Transverse colon (tissue), 4 donors: ENCODE results near the gene FAM111A. TPM values are rescaled to one million over a fixed set of nuclear protein-coding genes. Genes with fewer than 3 reads are reported as not detected.

Experiments
- DNase-seq: peaks from one replicate; pipeline ENCODE4 v3.0.0-alpha.2; 2019
- H3K27ac ChIP-seq, 4 donors: fragments of 200-600 bp; sonication (generic); 2 replicates each; pipeline ENCODE4 v1.5.1; 2016 to 2018; ENCODE audit warnings: inconsistent platforms in 4 of 4
- H3K27me3 ChIP-seq: fragments of 200-600 bp; sonication (generic); 2 replicates; pipeline ENCODE4 v1.5.1; 2017; ENCODE audit warnings: inconsistent platforms
- H3K36me3 ChIP-seq, 4 donors: fragments of 200-600 bp; sonication (generic); 2 replicates each; pipeline ENCODE4 v1.5.1; 2017 to 2019; ENCODE audit warnings: inconsistent platforms in 4 of 4
- H3K4me1 ChIP-seq, 4 donors: fragments of 200-600 bp; sonication (generic); 2 replicates each; pipeline ENCODE4 v1.5.1; 2017 to 2020; ENCODE audit warnings: inconsistent platforms in 4 of 4
- H3K4me3 ChIP-seq, 4 donors: fragments of 200-600 bp; sonication (generic); 1 replicate in 1 of 4; 2 replicates in 3 of 4; pipeline versions ENCODE4 v1.5.1 to v1.6.1; 2017 to 2019; ENCODE audit warnings: inconsistent platforms in 4 of 4
- H3K9me3 ChIP-seq, 2 donors: fragments of 200-600 bp; sonication (generic); 2 replicates each; pipeline ENCODE4 v1.5.1; 2017 to 2019; ENCODE audit warnings: inconsistent platforms in 2 of 2
- EP300 ChIP-seq: sonication (generic); formaldehyde crosslinking; IDR thresholded peaks from one replicate; pipeline ENCODE4 v1.6.1; 2017; ENCODE audit warnings: antibody characterized with exemption, low read depth
- POLR2A ChIP-seq: fragments of 450-650 bp; IDR thresholded peaks from one replicate; pipeline ENCODE4 v1.6.1; 2016; ENCODE audit warnings: antibody characterized with exemption, mild to moderate bottlenecking, moderate library complexity
- POLR2AphosphoS5 ChIP-seq, 3 donors: sonication (generic); formaldehyde crosslinking; IDR thresholded peaks; one replicate each; pipeline ENCODE4 v1.6.1; 2016; ENCODE audit warnings: antibody characterized with exemption in 3 of 3
- WGBS, 2 donors: methylation state at CpG; one replicate each; pipeline ENCODE4 v1.1.5; 2018; ENCODE audit warnings: low coverage in 1 of 2; 5-methylcytosine and 5-hydroxymethylcytosine counted together
- in situ Hi-C, 4 donors: fragments of 200-750 bp; cut with MboI; loops; one replicate each; pipeline versions ENCODE4 v1.15.0 to v1.15.1; 2017; ENCODE audit warnings: low sequenced_read_pairs in 3 of 4, low pct_ligation_motif_present in 1 of 4, low pct_unique_long_range_greater_than_20kb in 1 of 4
- intact Hi-C: fragments of 100-400 bp; cut with DNase I; formaldehyde crosslinking; loops from one replicate; pipeline ENCODE4 v1.15.1; 2023; ENCODE audit warnings: low total_unique reads
- total RNA-seq, 4 donors: library from RNA; depleted of rRNA; stranded (reverse); fragments of >200 nt; gene quantifications; one replicate each; pipeline ENCODE4 v1.1.0, GENCODE V29; 2016
- TF ChIP-seq, protein P1 (sequence below), 5 experiments: fragments of 200-600 bp in 3 of 5; fragments of 450-650 bp in 2 of 5; sonication (generic) in 3 of 5; IDR thresholded peaks; 1 replicate in 2 of 5; 2 replicates in 3 of 5; pipeline ENCODE4 v1.5.1; 2016 to 2017; ENCODE audit warnings: antibody characterized with exemption in 5 of 5, inconsistent platforms in 3 of 5, mild to moderate bottlenecking in 2 of 5, moderate library complexity in 1 of 5

The FAM111A gene
- total RNA-seq, 4 donors from 2014 or later: 17.6 to 62.1 (median 26.2) TPM

DNA sequence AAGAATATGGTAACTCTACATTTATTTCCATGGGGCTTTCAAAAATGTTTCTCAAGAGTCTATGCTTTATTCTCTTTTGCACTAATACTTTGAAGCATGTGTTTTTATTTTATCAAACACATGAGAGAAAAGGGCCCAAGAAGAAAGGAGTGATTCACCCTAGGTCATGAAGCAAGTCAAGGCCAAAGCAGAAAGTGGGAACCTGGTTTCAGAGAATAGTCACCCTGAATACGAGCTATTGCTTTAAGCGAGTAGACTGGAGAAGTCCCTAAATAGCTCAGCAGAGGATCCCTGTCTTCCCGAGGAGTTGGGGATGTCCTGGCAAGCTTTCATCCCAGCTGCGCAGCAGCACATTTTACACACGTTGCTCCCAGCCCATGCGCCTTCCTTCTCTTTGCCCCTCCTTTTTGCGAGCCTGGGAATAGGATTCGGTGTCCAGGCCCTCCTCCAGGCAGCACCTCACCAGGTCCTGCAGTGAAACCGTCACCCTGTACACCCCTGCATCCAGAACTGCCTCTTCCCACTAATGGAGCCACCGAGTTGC, 51.0 kb downstream of the FAM111A start:
- TF ChIP-seq EP300: no peak
- TF ChIP-seq POLR2AphosphoS5 (IDR thresholded peaks at IDR 0.05): no peak
- TF ChIP-seq, protein P1, sequence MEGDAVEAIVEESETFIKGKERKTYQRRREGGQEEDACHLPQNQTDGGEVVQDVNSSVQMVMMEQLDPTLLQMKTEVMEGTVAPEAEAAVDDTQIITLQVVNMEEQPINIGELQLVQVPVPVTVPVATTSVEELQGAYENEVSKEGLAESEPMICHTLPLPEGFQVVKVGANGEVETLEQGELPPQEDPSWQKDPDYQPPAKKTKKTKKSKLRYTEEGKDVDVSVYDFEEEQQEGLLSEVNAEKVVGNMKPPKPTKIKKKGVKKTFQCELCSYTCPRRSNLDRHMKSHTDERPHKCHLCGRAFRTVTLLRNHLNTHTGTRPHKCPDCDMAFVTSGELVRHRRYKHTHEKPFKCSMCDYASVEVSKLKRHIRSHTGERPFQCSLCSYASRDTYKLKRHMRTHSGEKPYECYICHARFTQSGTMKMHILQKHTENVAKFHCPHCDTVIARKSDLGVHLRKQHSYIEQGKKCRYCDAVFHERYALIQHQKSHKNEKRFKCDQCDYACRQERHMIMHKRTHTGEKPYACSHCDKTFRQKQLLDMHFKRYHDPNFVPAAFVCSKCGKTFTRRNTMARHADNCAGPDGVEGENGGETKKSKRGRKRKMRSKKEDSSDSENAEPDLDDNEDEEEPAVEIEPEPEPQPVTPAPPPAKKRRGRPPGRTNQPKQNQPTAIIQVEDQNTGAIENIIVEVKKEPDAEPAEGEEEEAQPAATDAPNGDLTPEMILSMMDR (IDR thresholded peaks at IDR 0.05): no peak
- TF ChIP-seq POLR2A: no peak
- no peaks in the 10 kb centered on the region for H3K9me3 ChIP-seq
- peaks cover 14 to 41% (median 22%) of the 10 kb centered on the region in 4 donors for H3K4me1 ChIP-seq
- H3K27ac ChIP-seq: no peak overlapping the region
- H3K36me3 ChIP-seq: peaks cover 0 to 20% (median 7%) of the 10 kb centered on the region in 4 donors
- no peak overlapping the region for H3K4me3 ChIP-seq
- in situ Hi-C loops: no loop called here
- WGBS, 2 donors: 84 to 93% methylated on average over 3 to 10 of the region's 10 CpGs
- no peaks in the 10 kb centered on the region for H3K27me3 ChIP-seq
- DNase-seq: no peak
- intact Hi-C loops: no loop called here

DNA sequence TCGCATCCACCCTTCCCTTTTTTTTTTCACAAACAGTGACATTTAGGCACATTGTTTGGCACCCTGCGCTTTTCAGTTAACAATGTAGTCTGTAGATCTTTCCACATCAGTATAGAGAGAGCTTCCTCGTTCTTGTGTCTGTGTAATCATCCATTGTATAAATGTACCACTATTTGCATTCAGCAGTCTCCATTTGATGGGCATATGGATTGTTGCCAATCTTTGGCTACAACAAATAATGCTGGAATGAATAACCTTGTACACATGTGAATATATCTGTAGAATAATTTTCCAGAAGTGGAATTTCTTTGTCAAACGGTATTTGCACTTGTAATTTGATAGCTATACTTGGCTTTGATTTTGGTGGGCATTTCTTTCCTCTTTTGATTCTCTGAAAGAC, 52.9 kb downstream of the FAM111A start:
- Histone ChIP-seq H3K4me1 (peaks cover 0 to 28% (median 4%) of the 10 kb centered on the region in 4 donors), H3K9me3 (no peaks in the 10 kb centered on the region), H3K4me3 (no peak overlapping the region), H3K27ac (no peak overlapping the region), H3K27me3 (no peaks in the 10 kb centered on the region), H3K36me3 (peaks cover 0 to 14% (median 7%) of the 10 kb centered on the region in 4 donors)
- in situ Hi-C loops: no loop called here
- no peak for TF ChIP-seq POLR2A
- TF ChIP-seq EP300: no peak
- TF ChIP-seq, protein P1 (IDR thresholded peaks at IDR 0.05): no peak
- TF ChIP-seq POLR2AphosphoS5 (IDR thresholded peaks at IDR 0.05): no peak
- WGBS, 2 donors: 70 to 78% methylated on average over 4 of the region's 4 CpGs
- no peak for DNase-seq
- intact Hi-C loops: no loop called here

DNA sequence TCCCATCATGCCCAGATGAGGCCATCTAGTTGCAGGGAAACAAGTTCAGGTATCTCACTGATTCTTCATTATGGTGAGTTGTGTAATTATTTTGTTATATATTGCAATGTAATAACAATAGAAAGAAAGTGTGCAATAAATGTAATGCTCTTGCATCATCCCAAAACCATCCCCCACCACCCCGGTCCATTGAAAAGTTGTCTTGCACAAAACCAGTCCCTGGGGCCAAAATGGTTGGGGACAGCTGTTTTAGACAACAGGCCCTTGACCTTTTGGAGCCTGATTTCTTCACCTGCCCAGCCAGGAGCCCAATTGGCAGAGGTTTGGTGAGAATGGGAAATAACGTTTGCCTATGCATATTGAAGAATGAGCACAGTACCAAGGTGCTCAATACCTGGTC, 54.1 kb downstream of the FAM111A start:
- no peaks in the 10 kb centered on the region for H3K27me3 ChIP-seq
- intact Hi-C loops: no loop called here
- H3K9me3 ChIP-seq: no peaks in the 10 kb centered on the region
- H3K4me1 ChIP-seq: peaks cover 0 to 17% (median 0%) of the 10 kb centered on the region in 4 donors
- in situ Hi-C loops: no loop called here
- TF ChIP-seq POLR2AphosphoS5 (IDR thresholded peaks at IDR 0.05): no peak
- TF ChIP-seq EP300: no peak
- TF ChIP-seq POLR2A: no peak
- TF ChIP-seq, protein P1 (IDR thresholded peaks at IDR 0.05): no peak
- 89% methylated on average over 2 of the region's 2 CpGs; no CpG with 5 or more reads in 1 of the 2 donors for WGBS, 2 donors
- H3K36me3 ChIP-seq: peaks cover 0 to 16% (median 7%) of the 10 kb centered on the region in 4 donors
- no peak overlapping the region for H3K27ac ChIP-seq
- no peak overlapping the region for H3K4me3 ChIP-seq
- DNase-seq: no peak

DNA sequence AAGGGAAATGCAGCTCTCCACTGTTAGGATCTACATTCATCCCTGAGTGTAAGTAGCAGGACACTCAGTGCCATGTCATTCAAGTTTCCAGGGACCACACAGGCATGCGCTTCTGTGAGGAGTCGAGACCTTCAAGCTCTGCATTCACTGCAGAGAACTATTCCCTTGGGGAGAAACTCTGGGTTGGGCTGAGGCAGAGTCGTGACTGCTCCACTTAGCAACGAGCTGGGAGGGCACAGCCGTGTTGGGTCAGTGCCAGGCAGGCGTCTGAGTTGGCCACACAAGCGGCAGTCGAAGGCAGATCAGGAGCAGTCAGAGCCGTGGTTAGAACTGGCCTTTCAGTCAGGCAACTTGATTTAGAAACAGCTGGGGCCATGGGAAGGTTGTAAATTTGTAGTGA, 55.3 kb downstream of the FAM111A start:
- H3K27me3 ChIP-seq: no peaks in the 10 kb centered on the region
- H3K9me3 ChIP-seq: no peaks in the 10 kb centered on the region
- 37% methylated on average over 9 of the region's 9 CpGs; no CpG with 5 or more reads in 1 of the 2 donors for WGBS, 2 donors
- H3K27ac ChIP-seq: no peak overlapping the region
- H3K4me1 ChIP-seq: peaks cover 0 to 17% (median 0%) of the 10 kb centered on the region in 4 donors
- intact Hi-C loops (no loop called here), in situ Hi-C loops (no loop called here)
- H3K36me3 ChIP-seq: peaks cover 0 to 14% (median 7%) of the 10 kb centered on the region in 4 donors
- H3K4me3 ChIP-seq: no peak overlapping the region
- TF ChIP-seq POLR2A (no peak), POLR2AphosphoS5 (IDR thresholded peaks at IDR 0.05) (no peak), EP300 (no peak)
- TF ChIP-seq, protein P1 (IDR thresholded peaks at IDR 0.05): no peak
- DNase-seq: no peak
